ENCODE results near the gene CACTIN.

GRCh38 chr19:3672993-3673392 lies 46.4 kb upstream of the CACTIN start:
- TF ChIP-seq CTCF (IDR thresholded peaks at IDR 0.05) (no peak), POLR2A (IDR thresholded peaks at IDR 0.05) (no peak), EP300 (IDR thresholded peaks at IDR 0.05) (no peak)
